ENCODE measurements around the gene CALHM6. TPM values are rescaled to one million over a fixed set of nuclear protein-coding genes. Genes with fewer than 3 reads are reported as not detected.

Gene CALHM6
- total and polyA plus RNA-seq, 9 of the 15 experiments (the other 6 are each of a cell fraction or from before 2014, with no cell fraction given): 0.24 TPM; not detected in 8

- TF ChIP-seq MLLT1 (IDR thresholded peaks at IDR 0.05) (peak in 1 of 2 experiments; percentile 58; a peak in 2 of 4 replicates), NFE2L1 (tag; IDR thresholded peaks at IDR 0.05; ENCODE audit: borderline replicate concordance, low read depth) (no peak)
Measured at GRCh38 chr6:116450769-116451740, 10.1 kb upstream of the CALHM6 start (continued).

GRCh38 chr6:116451916-116452315, 9.3 kb upstream of the CALHM6 start:
- no peaks in the 10 kb centered on the region for H3K27me3 ChIP-seq (ENCODE audit: control insufficient read depth in 2 of 2, insufficient read depth in 2 of 2, low read length in 2 of 2)
- intact Hi-C loops (cut with micrococcal nuclease) (no loop called here), in situ Hi-C loops (cut with MboI) (no loop called here)
- no peak overlapping the region for H3K27ac ChIP-seq (ENCODE audit: extremely low read depth, low read depth, low read length)
- no peak overlapping the region; the same call in 1 of the 2 replicates for H2AFZ ChIP-seq (ENCODE audit: low read depth, low read length)
- no peak for DNase-seq (ENCODE audit: extremely low read depth in 1 of 4, low spot score in 3 of 4)
- ChIA-PET POLR2A (no interaction called here), CTCF (ENCODE audit: low intra/inter-chr PET ratio) (no interaction called here)
- H3K9ac ChIP-seq (ENCODE audit: insufficient read depth in 1 of 2, low read depth in 2 of 2, low read length in 2 of 2): no peak overlapping the region
- no peaks in the 10 kb centered on the region for H3K9me1 ChIP-seq (ENCODE audit: control insufficient read depth, insufficient read depth, low read length)
- H4K20me1 ChIP-seq (replicated peaks; ENCODE audit: control insufficient read depth, insufficient read depth, low read length): no peaks in the 10 kb centered on the region
- TF ChIP-seq NUFIP1 (IDR thresholded peaks at IDR 0.05; ENCODE audit: partially characterized antibody) (no peak), ZNF561 (CRISPR knock-in tag; conservative IDR thresholded peaks at IDR 0.05) (no peak), MNT (conservative IDR thresholded peaks at IDR 0.05) (no peak), ERF (CRISPR knock-in tag; IDR thresholded peaks at IDR 0.05) (no peak), ZHX1 (conservative IDR thresholded peaks at IDR 0.05; ENCODE audit: low read length) (no peak), SMAD4 (CRISPR knock-in tag; conservative IDR thresholded peaks at IDR 0.05) (no peak), TFAP4 (CRISPR knock-in tag; IDR thresholded peaks at IDR 0.05; ENCODE audit: borderline replicate concordance) (no peak), ZNF707 (CRISPR knock-in tag; conservative IDR thresholded peaks at IDR 0.05) (no peak), SMARCB1 (IDR thresholded peaks at IDR 0.05; ENCODE audit: insufficient read length, low read depth) (no peak)
- no peaks in the 10 kb centered on the region for H3K36me3 ChIP-seq (ENCODE audit: control insufficient read depth, insufficient read depth, low read length)
- ATAC-seq: no peak
- no TSS peak for BruUV-seq (replicated peaks)
- H3K4me2 ChIP-seq (ENCODE audit: insufficient read depth, low read length): no peak overlapping the region
- peaks cover 0 to 7% of the 10 kb centered on the region in 2 experiments; a peak in 2 of 5 replicates for H3K4me1 ChIP-seq (replicated peaks in 1 of 2; ENCODE audit: control insufficient read depth in 2 of 2, insufficient read depth in 2 of 2, low read length in 2 of 2)
- no peak overlapping the region for H3K4me3 ChIP-seq
- H3K79me2 ChIP-seq (ENCODE audit: control insufficient read depth, insufficient read depth, low read length): no peaks in the 10 kb centered on the region
- no peaks in the 10 kb centered on the region for H3K9me3 ChIP-seq (replicated peaks; ENCODE audit: control insufficient read depth, insufficient read depth, low read depth, low read length)
- no peak for FAIRE-seq
